Small intestine (tissue), 7 donors: ENCODE data around the gene NCKAP1. TPM values are rescaled to one million over a fixed set of nuclear protein-coding genes. Genes with fewer than 3 reads are reported as not detected.

ENCODE experiments used
- DNase-seq, 2 donors: peaks; one replicate each; pipeline versions ENCODE4 v3.0.0 to v3.0.0-alpha.2; 2013
- FAIRE-seq: peaks from 2 replicates; lab custom pipeline; 2012; peaks lifted over from hg19 to GRCh38; lab: Jason Lieb, UNC
- H3K27ac ChIP-seq, 3 donors: one replicate each; pipeline ENCODE4 v1.5.1; 2013; ENCODE audit warnings: low read length in 2 of 3, mild to moderate bottlenecking in 2 of 3, control low read depth in 1 of 3, inconsistent platforms in 1 of 3, low read depth in 1 of 3, moderate library complexity in 1 of 3
- H3K27me3 ChIP-seq, 3 donors: one replicate each; pipeline ENCODE4 v1.6.1; 2013; ENCODE audit warnings: low read length in 3 of 3, inconsistent platforms in 1 of 3; ENCODE audit not compliant: control insufficient read depth in 3 of 3, insufficient read depth in 3 of 3
- H3K36me3 ChIP-seq, 3 donors: one replicate each; pipeline ENCODE4 v1.6.1; 2013; ENCODE audit warnings: low read length in 3 of 3, inconsistent platforms in 1 of 3, low read depth in 1 of 3, mild to moderate bottlenecking in 1 of 3, moderate library complexity in 1 of 3; ENCODE audit not compliant: control insufficient read depth in 3 of 3, insufficient read depth in 2 of 3
- H3K4me1 ChIP-seq, 3 donors: one replicate each; pipeline ENCODE4 v1.6.1; 2013; ENCODE audit warnings: low read length in 2 of 3, inconsistent platforms in 1 of 3, low read depth in 1 of 3, mild to moderate bottlenecking in 1 of 3, moderate library complexity in 1 of 3; ENCODE audit not compliant: control insufficient read depth in 3 of 3, insufficient read depth in 2 of 3
- H3K4me3 ChIP-seq, 3 donors: one replicate each; pipeline ENCODE4 v1.5.1; 2013; ENCODE audit warnings: low read length in 3 of 3, control low read depth in 1 of 3, inconsistent platforms in 1 of 3, low read depth in 1 of 3, mild to moderate bottlenecking in 1 of 3, moderate library complexity in 1 of 3
- H3K9me3 ChIP-seq, 2 donors: one replicate each; pipeline ENCODE4 v1.6.1; 2013; ENCODE audit warnings: low read depth in 1 of 2, low read length in 1 of 2; ENCODE audit not compliant: control insufficient read depth in 2 of 2, insufficient read depth in 1 of 2
- WGBS, 3 donors: extraction: QIAGEN DNeasy Blood & Tissue Kit; methylation state at CpG; one replicate each; pipeline ENCODE4 v1.1.7; 2013; 5-methylcytosine and 5-hydroxymethylcytosine counted together
- polyA plus RNA-seq, 4 donors: library from polyadenylated mRNA; stranded (reverse) in 3 of 4; unstranded in 1 of 4; fragments of 200-250 nt in 3 of 4; fragments of 120-200 nt in 1 of 4; gene quantifications; one replicate each; pipeline versions ENCODE4 v1.2.1 to v1.2.3, GENCODE V29; 2013
- donor health status: healthy with polysubstance abuse.
- donor health status: control.
- donor health status: control.
- donor health status: Bipolar disorder and iron deficiency.
- donor health status: healthy.

The NCKAP1 gene
- polyA plus RNA-seq, 4 donors: 60.3 to 124 (median 71.5) TPM

- Histone ChIP-seq H3K36me3 (peaks cover 3 to 15% (median 10%) of the 10 kb centered on the region in 3 donors), H3K4me1 (peaks cover 0 to 2% (median 0%) of the 10 kb centered on the region in 3 donors), H3K27me3 (no peaks in the 10 kb centered on the region), H3K9me3 (no peaks in the 10 kb centered on the region), H3K27ac (no peak overlapping the region), H3K4me3 (no peak overlapping the region)
- FAIRE-seq (no peak), DNase-seq (no peak)
- WGBS, 3 donors: 91 to 100% (median 93%) methylated on average over 1 of the region's 1 CpG
Measured at GRCh38 chr2:182913064-182913463, 125.2 kb downstream of the NCKAP1 start.

- FAIRE-seq: no peak
Measured at GRCh38 chr2:182912518-182912915, 125.7 kb downstream of the NCKAP1 start.

GRCh38 chr2:182911813-182912517, 126.3 kb downstream of the NCKAP1 start:
- no peak overlapping the region for H3K27ac ChIP-seq
- no peak overlapping the region for H3K4me3 ChIP-seq
- FAIRE-seq (no peak), DNase-seq (no peak)
- 77 to 93% (median 92%) methylated on average over 2 of the region's 2 CpGs for WGBS, 3 donors
- peaks cover 0 to 2% (median 0%) of the 10 kb centered on the region in 3 donors for H3K4me1 ChIP-seq
- H3K9me3 ChIP-seq: no peaks in the 10 kb centered on the region
- no peaks in the 10 kb centered on the region for H3K27me3 ChIP-seq
- peaks cover 3 to 21% (median 8%) of the 10 kb centered on the region in 3 donors for H3K36me3 ChIP-seq

More at GRCh38 chr2:182912518-182912915, 125.7 kb downstream of the NCKAP1 start:
- peaks cover 3 to 18% (median 8%) of the 10 kb centered on the region in 3 donors for H3K36me3 ChIP-seq
- no peaks in the 10 kb centered on the region for H3K9me3 ChIP-seq
- no peak overlapping the region for H3K27ac ChIP-seq
- WGBS, 3 donors: 64 to 74% (median 65%) methylated on average over 3 of the region's 3 CpGs
- H3K27me3 ChIP-seq: no peaks in the 10 kb centered on the region
- no peak overlapping the region for H3K4me3 ChIP-seq
- DNase-seq: no peak
- peaks cover 0 to 2% (median 0%) of the 10 kb centered on the region in 3 donors for H3K4me1 ChIP-seq

- 94 to 97% (median 96%) methylated on average over 1 of the region's 1 CpG for WGBS, 3 donors
- Histone ChIP-seq H3K4me3 (no peak overlapping the region), H3K36me3 (peaks cover 3 to 20% (median 5%) of the 10 kb centered on the region in 3 donors), H3K27me3 (no peaks in the 10 kb centered on the region), H3K9me3 (no peaks in the 10 kb centered on the region), H3K4me1 (peaks cover 0 to 2% (median 0%) of the 10 kb centered on the region in 3 donors), H3K27ac (no peak overlapping the region)
- DNase-seq (peak in 1 of 2 donors; percentile 46), FAIRE-seq (no peak)
Measured at GRCh38 chr2:182910965-182911364, 127.3 kb downstream of the NCKAP1 start.

GRCh38 chr2:182907081-182907830, 131.0 kb downstream of the NCKAP1 start:
- 82 to 87% (median 86%) methylated on average over 7 of the region's 7 CpGs for WGBS, 3 donors
- H3K36me3 ChIP-seq: peaks cover 0 to 12% (median 0%) of the 10 kb centered on the region in 3 donors
- no peaks in the 10 kb centered on the region for H3K9me3 ChIP-seq
- no peaks in the 10 kb centered on the region for H3K4me1 ChIP-seq
- DNase-seq (no peak), FAIRE-seq (no peak)
- no peak overlapping the region for H3K4me3 ChIP-seq
- no peak overlapping the region for H3K27ac ChIP-seq
- no peaks in the 10 kb centered on the region for H3K27me3 ChIP-seq

- FAIRE-seq: no peak
- H3K9me3 ChIP-seq: no peaks in the 10 kb centered on the region
- H3K27me3 ChIP-seq: no peaks in the 10 kb centered on the region
- H3K4me1 ChIP-seq: no peaks in the 10 kb centered on the region
- DNase-seq: no peak
- no peak overlapping the region for H3K27ac ChIP-seq
- peaks cover 0 to 14% (median 0%) of the 10 kb centered on the region in 3 donors for H3K36me3 ChIP-seq
- no peak overlapping the region for H3K4me3 ChIP-seq
Measured at GRCh38 chr2:182906454-182906853, 131.8 kb downstream of the NCKAP1 start.

- WGBS, 3 donors: 31 to 63% (median 62%) methylated on average over 1 of the region's 1 CpG
- FAIRE-seq: no peak
Measured at GRCh38 chr2:182904844-182905243, 133.4 kb downstream of the NCKAP1 start.

GRCh38 chr2:182903566-182903965, 134.7 kb downstream of the NCKAP1 start:
- Histone ChIP-seq H3K4me1 (no peaks in the 10 kb centered on the region), H3K27me3 (no peaks in the 10 kb centered on the region), H3K27ac (no peak overlapping the region), H3K9me3 (no peaks in the 10 kb centered on the region), H3K4me3 (no peak overlapping the region), H3K36me3 (peaks cover 0 to 11% (median 0%) of the 10 kb centered on the region in 3 donors)
- 83 to 99% (median 90%) methylated on average over 2 of the region's 2 CpGs for WGBS, 3 donors
- no peak for FAIRE-seq
- no peak for DNase-seq

More at GRCh38 chr2:182904844-182905243, 133.4 kb downstream of the NCKAP1 start:
- H3K27me3 ChIP-seq: no peaks in the 10 kb centered on the region
- peak; percentile 25 to 36 for DNase-seq
- no peaks in the 10 kb centered on the region for H3K9me3 ChIP-seq
- H3K4me3 ChIP-seq: no peak overlapping the region
- no peak overlapping the region for H3K27ac ChIP-seq
- no peaks in the 10 kb centered on the region for H3K4me1 ChIP-seq
- peaks cover 0 to 11% (median 0%) of the 10 kb centered on the region in 3 donors for H3K36me3 ChIP-seq
